Endodermal cell (in vitro differentiated cells): ENCODE results near the gene CYP27C1. TPM values are rescaled to one million over a fixed set of nuclear protein-coding genes. Genes with fewer than 3 reads are reported as not detected.

Experiments
- DNase-seq: peaks from one replicate; pipeline ENCODE4 v3.0.0-alpha.2; 2017
- H3K27ac ChIP-seq: 2 replicates; pipeline ENCODE4 v1.5.1; 2013; ENCODE audit warnings: mild to moderate bottlenecking, low read depth, low read length, moderate library complexity
- H3K27me3 ChIP-seq: 2 replicates; pipeline ENCODE4 v1.6.1; 2013; ENCODE audit warnings: mild to moderate bottlenecking, low read length, moderate library complexity; ENCODE audit not compliant: insufficient read depth, control insufficient read depth, poor library complexity, severe bottlenecking
- H3K36me3 ChIP-seq: 2 replicates; pipeline ENCODE4 v1.7.0; 2013; ENCODE audit warnings: mild to moderate bottlenecking, low read length, moderate library complexity; ENCODE audit not compliant: control insufficient read depth, insufficient read depth
- H3K4me1 ChIP-seq: one replicate; pipeline ENCODE4 v1.7.0; 2013; ENCODE audit warnings: low read length; ENCODE audit not compliant: control insufficient read depth, insufficient read depth
- H3K4me3 ChIP-seq: 2 replicates; pipeline ENCODE4 v1.5.1; 2013; ENCODE audit warnings: mild to moderate bottlenecking, low read length, moderate library complexity
- H3K9ac ChIP-seq: 2 replicates; pipeline ENCODE4 v1.6.1; 2013; ENCODE audit warnings: mild to moderate bottlenecking, low read length, moderate library complexity; ENCODE audit not compliant: poor library complexity, severe bottlenecking; ENCODE audit errors: extremely low read depth
- H3K9me3 ChIP-seq: 2 replicates; pipeline ENCODE4 v1.6.1; 2013; ENCODE audit warnings: mild to moderate bottlenecking, low read length, moderate library complexity; ENCODE audit not compliant: control insufficient read depth
- H3K27ac Mint-ChIP-seq: 2 replicates; pipeline ENCODE4 v1.8.0; 2020; ENCODE audit warnings: mixed read lengths
- H3K27me3 Mint-ChIP-seq: 2 replicates; pipeline ENCODE4 v1.8.0; 2021; ENCODE audit warnings: mild to moderate bottlenecking, mixed read lengths; ENCODE audit not compliant: insufficient read depth
- H3K36me3 Mint-ChIP-seq: 2 replicates; pipeline ENCODE4 v1.8.0; 2020; ENCODE audit warnings: low read depth, mixed read lengths
- H3K4me1 Mint-ChIP-seq: 2 replicates; pipeline ENCODE4 v1.8.0; 2020; ENCODE audit warnings: mixed read lengths
- H3K4me3 Mint-ChIP-seq: 2 replicates; pipeline ENCODE4 v1.8.0; 2020; ENCODE audit warnings: mild to moderate bottlenecking, moderate library complexity, mixed read lengths
- H3K9me3 Mint-ChIP-seq: 2 replicates; pipeline ENCODE4 v1.8.0; 2020; ENCODE audit warnings: mild to moderate bottlenecking, mixed read lengths
- WGBS, 2 experiments: methylation state at CpG; one replicate each; pipeline versions ENCODE4 v1.1.5 to v1.1.7; 2013; ENCODE audit warnings: missing lambda C conversion rate in 2 of 2, mixed read lengths in 1 of 2; ENCODE audit not compliant: insufficient coverage in 1 of 2, insufficient read length in 1 of 2; 5-methylcytosine and 5-hydroxymethylcytosine counted together
- total RNA-seq, 2 donors: library from RNA; stranded (reverse); fragmentation: NEBNext Ultra II Directional in 1 of 2; extraction: Animal tissue kit (Norgen Biotek cat#: 25700) in 1 of 2; gene quantifications; 2 replicates in 1 of 2; 3 replicates in 1 of 2; pipeline ENCODE4 v1.2.1, GENCODE V29; 2021
- TF ChIP-seq, protein P1 (sequence below): fragments of 200-600 bp; sonication (generic); conservative IDR thresholded peaks from 2 replicates; pipeline ENCODE4 v1.5.0; 2021; ENCODE audit warnings: antibody characterized with exemption, mild to moderate bottlenecking

CYP27C1 gene
- total RNA-seq, 2 donors from 2014 or later = 4.4 to 4.9 TPM

DNA sequence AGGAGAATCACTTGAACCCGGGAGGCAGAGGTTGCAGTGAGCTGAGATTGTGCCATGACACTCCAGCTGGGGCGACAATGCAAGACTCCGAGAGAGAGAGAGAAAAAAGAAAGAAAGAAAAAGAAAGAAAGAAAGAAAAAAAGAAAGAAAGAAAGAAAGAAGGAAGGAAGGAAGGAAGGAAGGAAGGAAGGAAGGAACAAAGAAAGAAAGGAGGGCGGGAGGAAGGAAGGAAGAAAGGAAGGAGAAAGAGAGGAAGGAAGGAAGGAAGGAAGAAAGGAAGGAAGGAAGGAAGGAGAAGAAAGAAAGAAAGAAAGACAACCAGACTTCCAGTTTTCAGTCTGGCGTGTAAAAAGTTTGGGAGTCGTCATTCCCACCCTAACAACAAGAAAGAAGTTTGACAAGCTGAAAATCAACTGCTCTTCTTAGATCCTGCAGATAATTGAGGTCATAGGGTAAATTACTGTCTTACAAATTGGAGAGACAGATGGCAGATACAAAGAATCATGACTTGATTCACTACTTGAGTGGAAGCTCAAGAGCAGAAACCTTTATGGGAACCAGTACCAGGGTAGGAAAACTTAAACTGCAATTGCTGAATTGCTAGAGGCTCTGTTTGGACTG, 15.1 kb upstream of the CYP27C1 start:
- Mint-ChIP-seq H3K4me3 (no peak overlapping the region), H3K27me3 (peaks cover 1% of the 10 kb centered on the region), H3K27ac (no peak overlapping the region), H3K9me3 (peaks cover 14% of the 10 kb centered on the region), H3K36me3 (no peaks in the 10 kb centered on the region), H3K4me1 (no peaks in the 10 kb centered on the region)
- no peak overlapping the region for H3K9ac ChIP-seq
- no peak overlapping the region for H3K27ac ChIP-seq
- no peaks in the 10 kb centered on the region for H3K36me3 ChIP-seq
- no peak overlapping the region for H3K4me3 ChIP-seq
- H3K27me3 ChIP-seq = no peaks in the 10 kb centered on the region
- peaks cover 14% of the 10 kb centered on the region for H3K9me3 ChIP-seq
- DNase-seq = no peak
- TF ChIP-seq, protein P1, sequence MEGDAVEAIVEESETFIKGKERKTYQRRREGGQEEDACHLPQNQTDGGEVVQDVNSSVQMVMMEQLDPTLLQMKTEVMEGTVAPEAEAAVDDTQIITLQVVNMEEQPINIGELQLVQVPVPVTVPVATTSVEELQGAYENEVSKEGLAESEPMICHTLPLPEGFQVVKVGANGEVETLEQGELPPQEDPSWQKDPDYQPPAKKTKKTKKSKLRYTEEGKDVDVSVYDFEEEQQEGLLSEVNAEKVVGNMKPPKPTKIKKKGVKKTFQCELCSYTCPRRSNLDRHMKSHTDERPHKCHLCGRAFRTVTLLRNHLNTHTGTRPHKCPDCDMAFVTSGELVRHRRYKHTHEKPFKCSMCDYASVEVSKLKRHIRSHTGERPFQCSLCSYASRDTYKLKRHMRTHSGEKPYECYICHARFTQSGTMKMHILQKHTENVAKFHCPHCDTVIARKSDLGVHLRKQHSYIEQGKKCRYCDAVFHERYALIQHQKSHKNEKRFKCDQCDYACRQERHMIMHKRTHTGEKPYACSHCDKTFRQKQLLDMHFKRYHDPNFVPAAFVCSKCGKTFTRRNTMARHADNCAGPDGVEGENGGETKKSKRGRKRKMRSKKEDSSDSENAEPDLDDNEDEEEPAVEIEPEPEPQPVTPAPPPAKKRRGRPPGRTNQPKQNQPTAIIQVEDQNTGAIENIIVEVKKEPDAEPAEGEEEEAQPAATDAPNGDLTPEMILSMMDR = no peak
- WGBS, 2 experiments = 90 to 94% methylated on average over 2 to 6 of the region's 6 CpGs
- no peaks in the 10 kb centered on the region for H3K4me1 ChIP-seq

DNA sequence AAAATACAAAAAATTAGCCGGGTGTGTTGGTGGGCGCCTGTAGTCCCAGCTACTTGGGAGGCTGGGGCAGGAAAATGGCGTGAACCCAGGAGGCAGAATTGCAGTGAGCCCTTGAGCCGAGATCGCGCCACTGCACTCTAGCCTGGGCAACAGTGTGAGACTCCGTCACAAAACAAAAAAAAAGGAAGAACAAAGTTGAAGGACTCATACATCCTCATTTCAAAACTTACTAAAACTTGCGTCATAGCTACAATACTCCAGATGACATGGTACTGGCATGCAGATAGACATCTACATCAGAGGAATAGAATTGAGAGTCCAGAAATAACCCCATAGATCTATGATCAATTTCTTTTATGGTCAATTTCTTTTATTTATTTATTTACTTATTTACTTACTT, 13.6 kb upstream of the CYP27C1 start:
- 96 to 100% methylated on average over 3 to 8 of the region's 8 CpGs for WGBS, 2 experiments

DNA sequence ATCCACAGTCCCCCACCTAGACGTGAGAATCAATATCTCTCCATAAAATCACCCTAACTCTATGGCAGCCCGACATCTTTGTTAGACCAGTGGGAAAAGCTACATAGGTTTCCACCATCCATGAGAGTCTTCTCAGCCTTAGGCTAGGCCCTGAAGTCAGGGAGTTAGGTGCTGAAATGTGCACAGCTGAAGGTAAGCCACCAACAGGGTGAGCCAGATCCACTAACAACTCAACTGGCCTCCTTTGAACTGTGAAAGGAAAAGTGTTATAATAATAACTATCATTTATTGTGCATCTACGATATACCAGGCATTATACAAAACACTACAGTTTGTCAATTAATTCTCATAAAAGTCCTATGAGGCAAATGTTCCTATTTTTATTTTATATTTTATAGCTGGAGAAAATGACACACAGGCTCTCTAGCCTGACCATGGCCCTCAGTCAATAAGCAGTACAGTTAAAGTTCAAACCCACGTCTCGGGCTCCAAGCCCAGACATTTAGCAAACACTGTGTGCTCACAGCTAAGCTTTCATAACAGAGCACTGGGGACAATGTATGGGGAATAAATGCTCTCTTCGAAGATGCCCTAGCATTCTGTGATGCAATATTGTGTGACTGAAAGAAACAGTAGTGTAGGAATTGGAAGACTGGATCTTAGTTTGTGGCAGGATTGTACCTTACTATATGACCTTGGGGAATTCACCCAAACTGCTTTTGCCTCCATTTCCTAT, 11.2 kb upstream of the CYP27C1 start:
- TF ChIP-seq, protein P1 = no peak
- WGBS, 2 experiments = 92 to 100% methylated on average over 4 to 6 of the region's 6 CpGs
- Histone ChIP-seq H3K9ac (no peak overlapping the region), H3K4me1 (no peaks in the 10 kb centered on the region), H3K36me3 (no peaks in the 10 kb centered on the region), H3K27me3 (no peaks in the 10 kb centered on the region), H3K27ac (no peak overlapping the region), H3K9me3 (no peaks in the 10 kb centered on the region), H3K4me3 (no peak overlapping the region)
- Mint-ChIP-seq H3K4me1 (peaks cover 7% of the 10 kb centered on the region), H3K27me3 (no peaks in the 10 kb centered on the region), H3K4me3 (no peak overlapping the region), H3K36me3 (no peaks in the 10 kb centered on the region), H3K27ac (no peak overlapping the region), H3K9me3 (peaks cover 4% of the 10 kb centered on the region)
- no peak for DNase-seq

More for the DNA sequence above, 13.6 kb upstream of the CYP27C1 start:
- Mint-ChIP-seq H3K36me3 (no peaks in the 10 kb centered on the region), H3K4me3 (no peak overlapping the region), H3K27ac (no peak overlapping the region), H3K4me1 (no peaks in the 10 kb centered on the region), H3K27me3 (peaks cover 1% of the 10 kb centered on the region), H3K9me3 (peaks cover 14% of the 10 kb centered on the region)
- no peaks in the 10 kb centered on the region for H3K4me1 ChIP-seq
- H3K4me3 ChIP-seq = no peak overlapping the region
- H3K27ac ChIP-seq = no peak overlapping the region
- no peak overlapping the region for H3K9ac ChIP-seq
- H3K9me3 ChIP-seq = peaks cover 14% of the 10 kb centered on the region
- TF ChIP-seq, protein P1 = no peak
- no peak for DNase-seq
- no peaks in the 10 kb centered on the region for H3K27me3 ChIP-seq
- H3K36me3 ChIP-seq = no peaks in the 10 kb centered on the region
